Measurements from ENCODE around the gene ACSF3.

Gene ACSF3

GRCh38 chr16:89056592-89056991 lies 37.1 kb upstream of the ACSF3 start:
- H3K27ac ChIP-seq (ENCODE audit: low read depth, low read length, severe bottlenecking) = no peak overlapping the region
- no peak overlapping the region for H3K4me3 ChIP-seq (ENCODE audit: extremely low read depth, insufficient read depth, low read length, poor library complexity, severe bottlenecking)
- H3K9me3 ChIP-seq (ENCODE audit: control insufficient read depth, low read length) = no peaks in the 10 kb centered on the region
- 85 to 93% methylated on average over 10 to 11 of the region's 11 CpGs for WGBS, 2 experiments (ENCODE audit: insufficient coverage in 2 of 2)
- H3K36me3 ChIP-seq (ENCODE audit: control insufficient read depth, insufficient read depth, low read length) = no peaks in the 10 kb centered on the region
- H3K4me1 ChIP-seq (ENCODE audit: control insufficient read depth, insufficient read depth, low read length, poor library complexity, severe bottlenecking) = no peaks in the 10 kb centered on the region

- H3K4me3 ChIP-seq (ENCODE audit: extremely low read depth, insufficient read depth, low read length, poor library complexity, severe bottlenecking) = no peak overlapping the region
- H3K4me1 ChIP-seq (ENCODE audit: control insufficient read depth, insufficient read depth, low read length, poor library complexity, severe bottlenecking) = no peaks in the 10 kb centered on the region
- WGBS, 2 experiments (ENCODE audit: insufficient coverage in 2 of 2) = 79 to 80% methylated on average over 1 to 7 of the region's 9 CpGs
- H3K9me3 ChIP-seq (ENCODE audit: control insufficient read depth, low read length) = no peaks in the 10 kb centered on the region
- H3K27ac ChIP-seq (ENCODE audit: low read depth, low read length, severe bottlenecking) = no peak overlapping the region
- H3K36me3 ChIP-seq (ENCODE audit: control insufficient read depth, insufficient read depth, low read length) = no peaks in the 10 kb centered on the region
These were observed 35.9 kb upstream of the ACSF3 start for GRCh38 chr16:89057738-89058137.

GRCh38 chr16:89058812-89059211 lies 34.8 kb upstream of the ACSF3 start:
- H3K9me3 ChIP-seq (ENCODE audit: control insufficient read depth, low read length) = no peaks in the 10 kb centered on the region
- 94 to 96% methylated on average over 4 to 7 of the region's 9 CpGs for WGBS, 2 experiments (ENCODE audit: insufficient coverage in 2 of 2)
- no peak overlapping the region for H3K27ac ChIP-seq (ENCODE audit: low read depth, low read length, severe bottlenecking)
- no peaks in the 10 kb centered on the region for H3K36me3 ChIP-seq (ENCODE audit: control insufficient read depth, insufficient read depth, low read length)
- H3K4me1 ChIP-seq (ENCODE audit: control insufficient read depth, insufficient read depth, low read length, poor library complexity, severe bottlenecking) = no peaks in the 10 kb centered on the region
- no peak overlapping the region for H3K4me3 ChIP-seq (ENCODE audit: extremely low read depth, insufficient read depth, low read length, poor library complexity, severe bottlenecking)

GRCh38 chr16:89060207-89060794 lies 33.4 kb upstream of the ACSF3 start:
- Histone ChIP-seq H3K9me3 (ENCODE audit: control insufficient read depth, low read length) (no peaks in the 10 kb centered on the region), H3K4me1 (ENCODE audit: control insufficient read depth, insufficient read depth, low read length, poor library complexity, severe bottlenecking) (no peaks in the 10 kb centered on the region), H3K27ac (ENCODE audit: low read depth, low read length, severe bottlenecking) (no peak overlapping the region), H3K36me3 (ENCODE audit: control insufficient read depth, insufficient read depth, low read length) (no peaks in the 10 kb centered on the region), H3K4me3 (ENCODE audit: extremely low read depth, insufficient read depth, low read length, poor library complexity, severe bottlenecking) (no peak overlapping the region)
- 93 to 98% methylated on average over 7 to 12 of the region's 12 CpGs for WGBS, 2 experiments (ENCODE audit: insufficient coverage in 2 of 2)

GRCh38 chr16:89061086-89061485 lies 32.6 kb upstream of the ACSF3 start:
- Histone ChIP-seq H3K27ac (ENCODE audit: low read depth, low read length, severe bottlenecking) (no peak overlapping the region), H3K36me3 (ENCODE audit: control insufficient read depth, insufficient read depth, low read length) (no peaks in the 10 kb centered on the region), H3K9me3 (ENCODE audit: control insufficient read depth, low read length) (no peaks in the 10 kb centered on the region), H3K4me3 (ENCODE audit: extremely low read depth, insufficient read depth, low read length, poor library complexity, severe bottlenecking) (no peak overlapping the region), H3K4me1 (ENCODE audit: control insufficient read depth, insufficient read depth, low read length, poor library complexity, severe bottlenecking) (no peaks in the 10 kb centered on the region)
- 77 to 90% methylated on average over 19 to 20 of the region's 21 CpGs for WGBS, 2 experiments (ENCODE audit: insufficient coverage in 2 of 2)

GRCh38 chr16:89061590-89062380 lies 31.9 kb upstream of the ACSF3 start:
- H3K4me1 ChIP-seq (ENCODE audit: control insufficient read depth, insufficient read depth, low read length, poor library complexity, severe bottlenecking) = no peaks in the 10 kb centered on the region
- 90 to 93% methylated on average over 10 to 14 of the region's 17 CpGs for WGBS, 2 experiments (ENCODE audit: insufficient coverage in 2 of 2)

GRCh38 chr16:89062389-89063345 lies 31.0 kb upstream of the ACSF3 start:
- H3K4me3 ChIP-seq (ENCODE audit: extremely low read depth, insufficient read depth, low read length, poor library complexity, severe bottlenecking) = no peak overlapping the region
- H3K4me1 ChIP-seq (ENCODE audit: control insufficient read depth, insufficient read depth, low read length, poor library complexity, severe bottlenecking) = no peaks in the 10 kb centered on the region
- no peaks in the 10 kb centered on the region for H3K9me3 ChIP-seq (ENCODE audit: control insufficient read depth, low read length)
- H3K27ac ChIP-seq (ENCODE audit: low read depth, low read length, severe bottlenecking) = no peak overlapping the region
- WGBS, 2 experiments (ENCODE audit: insufficient coverage in 2 of 2) = 86 to 94% methylated on average over 27 to 29 of the region's 30 CpGs
- no peaks in the 10 kb centered on the region for H3K36me3 ChIP-seq (ENCODE audit: control insufficient read depth, insufficient read depth, low read length)

More at GRCh38 chr16:89061590-89062380, 31.9 kb upstream of the ACSF3 start:
- H3K27ac ChIP-seq (ENCODE audit: low read depth, low read length, severe bottlenecking) = no peak overlapping the region
- no peak overlapping the region for H3K4me3 ChIP-seq (ENCODE audit: extremely low read depth, insufficient read depth, low read length, poor library complexity, severe bottlenecking)
- no peaks in the 10 kb centered on the region for H3K36me3 ChIP-seq (ENCODE audit: control insufficient read depth, insufficient read depth, low read length)
- H3K9me3 ChIP-seq (ENCODE audit: control insufficient read depth, low read length) = no peaks in the 10 kb centered on the region

GRCh38 chr16:89063768-89064320 lies 29.8 kb upstream of the ACSF3 start:
- Histone ChIP-seq H3K4me1 (ENCODE audit: control insufficient read depth, insufficient read depth, low read length, poor library complexity, severe bottlenecking) (no peaks in the 10 kb centered on the region), H3K36me3 (ENCODE audit: control insufficient read depth, insufficient read depth, low read length) (no peaks in the 10 kb centered on the region), H3K9me3 (ENCODE audit: control insufficient read depth, low read length) (no peaks in the 10 kb centered on the region), H3K27ac (ENCODE audit: low read depth, low read length, severe bottlenecking) (no peak overlapping the region), H3K4me3 (ENCODE audit: extremely low read depth, insufficient read depth, low read length, poor library complexity, severe bottlenecking) (no peak overlapping the region)
- WGBS, 2 experiments (ENCODE audit: insufficient coverage in 2 of 2) = 86 to 89% methylated on average over 7 of the region's 17 CpGs

GRCh38 chr16:89064606-89065457 lies 28.8 kb upstream of the ACSF3 start:
- no peaks in the 10 kb centered on the region for H3K36me3 ChIP-seq (ENCODE audit: control insufficient read depth, insufficient read depth, low read length)
- WGBS, 2 experiments (ENCODE audit: insufficient coverage in 2 of 2) = 90 to 94% methylated on average over 28 to 31 of the region's 32 CpGs
- H3K27ac ChIP-seq (ENCODE audit: low read depth, low read length, severe bottlenecking) = no peak overlapping the region
- no peak overlapping the region for H3K4me3 ChIP-seq (ENCODE audit: extremely low read depth, insufficient read depth, low read length, poor library complexity, severe bottlenecking)
- no peaks in the 10 kb centered on the region for H3K9me3 ChIP-seq (ENCODE audit: control insufficient read depth, low read length)
- H3K4me1 ChIP-seq (ENCODE audit: control insufficient read depth, insufficient read depth, low read length, poor library complexity, severe bottlenecking) = no peaks in the 10 kb centered on the region

GRCh38 chr16:89065458-89065822 lies 28.2 kb upstream of the ACSF3 start:
- H3K4me1 ChIP-seq (ENCODE audit: control insufficient read depth, insufficient read depth, low read length, poor library complexity, severe bottlenecking) = no peaks in the 10 kb centered on the region
- WGBS, 2 experiments (ENCODE audit: insufficient coverage in 2 of 2) = 94 to 95% methylated on average over 8 to 11 of the region's 11 CpGs
- H3K4me3 ChIP-seq (ENCODE audit: extremely low read depth, insufficient read depth, low read length, poor library complexity, severe bottlenecking) = no peak overlapping the region
- no peaks in the 10 kb centered on the region for H3K9me3 ChIP-seq (ENCODE audit: control insufficient read depth, low read length)
- no peak overlapping the region for H3K27ac ChIP-seq (ENCODE audit: low read depth, low read length, severe bottlenecking)
- H3K36me3 ChIP-seq (ENCODE audit: control insufficient read depth, insufficient read depth, low read length) = no peaks in the 10 kb centered on the region

Measured in mesodermal cell (in vitro differentiated cells).